NB4 (cell line): ENCODE data around the gene COL4A2.

Source experiments
- DNase-seq: peaks from one replicate; pipeline ENCODE4 v3.0.0; 2010; ENCODE audit warnings: low read depth
- H3K4me3 ChIP-seq: one replicate; pipeline ENCODE4 v1.5.1; 2011; ENCODE audit warnings: mild to moderate bottlenecking, low read depth, low read length, moderate library complexity
- MYC ChIP-seq: IDR thresholded peaks from 2 replicates; pipeline ENCODE4 v1.6.1; 2011; ENCODE audit warnings: low read depth, low read length
- POLR2A ChIP-seq: IDR thresholded peaks from 2 replicates; pipeline ENCODE4 v1.6.1; 2011; ENCODE audit warnings: mild to moderate bottlenecking; ENCODE audit not compliant: insufficient read length; ENCODE audit errors: extremely low read depth
- TF ChIP-seq, protein P1 (sequence below): IDR thresholded peaks from one replicate; pipeline ENCODE4 v1.5.1; 2012; ENCODE audit warnings: low read depth, low read length
- TF ChIP-seq, protein P2 (sequence below): IDR thresholded peaks from 2 replicates; pipeline ENCODE4 v1.6.1; 2011; ENCODE audit warnings: low read depth, low read length

COL4A2 gene

DNA sequence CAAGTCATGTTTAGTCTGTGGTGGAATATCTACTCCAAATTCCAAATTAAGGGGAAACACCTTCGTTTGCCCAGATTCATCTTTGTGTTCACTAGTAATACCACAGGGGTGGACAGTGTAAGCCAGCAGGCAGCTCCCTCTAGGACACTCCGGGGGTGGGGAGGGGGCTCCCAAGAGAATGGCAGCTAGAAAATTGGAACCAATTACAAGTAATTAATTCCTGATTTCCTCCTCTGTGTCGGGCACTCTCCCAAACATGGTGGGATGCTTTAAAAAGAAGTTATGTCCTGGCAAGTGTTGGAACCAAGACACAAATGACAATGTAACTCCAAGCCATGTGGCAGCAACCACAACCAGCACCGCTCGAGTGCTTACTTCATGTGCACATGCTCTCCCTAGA lies 6.0 kb upstream of the COL4A2 start:
- DNase-seq = no peak
- TF ChIP-seq POLR2A (no peak), MYC (no peak)
- TF ChIP-seq, protein P1, sequence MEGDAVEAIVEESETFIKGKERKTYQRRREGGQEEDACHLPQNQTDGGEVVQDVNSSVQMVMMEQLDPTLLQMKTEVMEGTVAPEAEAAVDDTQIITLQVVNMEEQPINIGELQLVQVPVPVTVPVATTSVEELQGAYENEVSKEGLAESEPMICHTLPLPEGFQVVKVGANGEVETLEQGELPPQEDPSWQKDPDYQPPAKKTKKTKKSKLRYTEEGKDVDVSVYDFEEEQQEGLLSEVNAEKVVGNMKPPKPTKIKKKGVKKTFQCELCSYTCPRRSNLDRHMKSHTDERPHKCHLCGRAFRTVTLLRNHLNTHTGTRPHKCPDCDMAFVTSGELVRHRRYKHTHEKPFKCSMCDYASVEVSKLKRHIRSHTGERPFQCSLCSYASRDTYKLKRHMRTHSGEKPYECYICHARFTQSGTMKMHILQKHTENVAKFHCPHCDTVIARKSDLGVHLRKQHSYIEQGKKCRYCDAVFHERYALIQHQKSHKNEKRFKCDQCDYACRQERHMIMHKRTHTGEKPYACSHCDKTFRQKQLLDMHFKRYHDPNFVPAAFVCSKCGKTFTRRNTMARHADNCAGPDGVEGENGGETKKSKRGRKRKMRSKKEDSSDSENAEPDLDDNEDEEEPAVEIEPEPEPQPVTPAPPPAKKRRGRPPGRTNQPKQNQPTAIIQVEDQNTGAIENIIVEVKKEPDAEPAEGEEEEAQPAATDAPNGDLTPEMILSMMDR = no peak
- TF ChIP-seq, protein P2, sequence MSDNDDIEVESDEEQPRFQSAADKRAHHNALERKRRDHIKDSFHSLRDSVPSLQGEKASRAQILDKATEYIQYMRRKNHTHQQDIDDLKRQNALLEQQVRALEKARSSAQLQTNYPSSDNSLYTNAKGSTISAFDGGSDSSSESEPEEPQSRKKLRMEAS = no peak
- H3K4me3 ChIP-seq = no peak overlapping the region

DNA sequence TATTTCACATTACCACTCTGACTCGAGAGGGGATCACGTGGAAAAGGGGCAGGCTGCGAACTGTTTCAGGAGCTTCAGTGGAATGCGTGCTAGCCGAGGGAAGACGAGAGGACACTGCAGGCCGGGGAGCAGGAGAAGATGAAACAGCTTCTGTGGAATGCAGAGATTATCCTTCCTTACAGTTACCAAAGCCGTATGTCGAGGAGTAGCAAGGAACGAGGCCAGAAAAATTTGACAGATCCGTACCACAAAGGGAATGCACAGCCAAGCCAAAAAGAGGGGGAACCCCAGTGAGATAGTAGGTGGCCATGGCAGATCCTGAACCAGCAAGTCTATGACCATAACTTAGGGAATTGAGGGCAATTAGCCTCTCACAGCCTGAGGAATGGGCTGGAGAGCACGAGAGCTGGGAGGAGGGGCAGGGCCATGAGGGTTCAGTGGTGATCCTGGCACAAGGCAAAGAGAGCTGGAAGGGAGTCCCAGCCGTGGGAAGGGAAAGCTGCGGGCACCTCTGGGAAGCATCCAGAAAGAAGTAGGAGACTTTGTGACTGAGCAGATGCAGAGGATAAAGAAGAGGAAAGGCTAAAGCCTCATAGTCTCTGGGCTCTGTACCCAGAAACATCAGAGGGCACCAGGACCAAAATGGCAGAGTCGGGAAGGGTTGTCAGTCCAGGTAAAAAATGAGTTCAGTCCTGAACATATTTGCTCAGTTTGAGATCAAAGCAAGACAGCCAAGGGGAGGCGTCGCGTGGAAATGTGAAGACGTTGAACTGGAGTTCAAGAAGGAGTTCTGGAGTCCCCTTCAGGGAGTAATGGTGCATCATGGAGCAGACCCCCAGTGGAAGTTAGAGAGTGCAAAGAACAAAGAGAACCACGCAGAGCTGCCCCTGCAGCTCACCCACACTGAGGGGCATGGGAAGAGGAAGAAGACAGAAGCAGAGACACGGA lies 5.2 kb upstream of the COL4A2 start:
- no peak overlapping the region for H3K4me3 ChIP-seq
- TF ChIP-seq MYC = no peak
- TF ChIP-seq, protein P1 = no peak
- DNase-seq = no peak

DNA sequence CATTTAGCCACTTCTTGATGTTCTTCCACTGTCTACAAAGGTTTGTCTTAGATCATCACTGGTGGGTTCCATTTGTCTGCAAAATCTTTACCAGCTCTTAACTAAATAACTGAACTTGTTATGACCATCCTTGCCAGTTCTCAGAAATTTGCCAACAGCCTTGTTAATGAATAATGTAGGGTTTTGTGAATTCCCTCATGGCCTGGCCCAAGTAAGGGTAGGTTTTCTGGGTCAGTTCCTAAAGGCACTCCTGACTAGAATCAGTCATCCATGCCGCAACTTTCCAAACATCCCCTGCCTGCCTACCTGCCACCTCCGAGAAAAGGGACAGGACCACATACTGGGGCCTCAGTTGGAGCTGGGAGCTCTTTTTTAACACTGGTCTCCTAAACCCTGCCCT lies 4.1 kb upstream of the COL4A2 start:
- no peak for DNase-seq
- no peak overlapping the region for H3K4me3 ChIP-seq
- TF ChIP-seq, protein P2 = no peak
- TF ChIP-seq MYC = no peak
- TF ChIP-seq, protein P1 = no peak
- no peak for TF ChIP-seq POLR2A

DNA sequence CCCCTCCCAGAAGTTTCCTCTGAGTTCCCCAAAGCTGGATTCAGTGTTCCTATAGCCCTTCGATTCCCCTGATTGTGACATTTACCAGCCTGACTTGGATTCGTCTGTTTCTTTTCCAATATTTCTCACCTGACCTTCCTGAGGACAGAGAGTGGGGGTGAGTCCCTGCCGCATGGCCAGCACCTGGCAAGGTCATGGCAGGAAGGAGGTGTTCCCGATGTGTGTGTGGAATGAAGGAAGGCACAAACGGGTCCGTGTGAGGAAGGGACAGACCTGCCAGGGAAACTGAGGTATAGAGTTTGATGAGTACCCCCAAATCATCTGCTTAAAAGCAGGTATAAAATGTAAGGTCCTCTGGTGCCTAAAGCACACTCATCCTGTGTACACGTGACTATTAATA lies 3.4 kb upstream of the COL4A2 start:
- TF ChIP-seq POLR2A = no peak
- TF ChIP-seq, protein P1 = no peak
- TF ChIP-seq MYC = no peak
- TF ChIP-seq, protein P2 = no peak
- no peak overlapping the region for H3K4me3 ChIP-seq
- no peak for DNase-seq

DNA sequence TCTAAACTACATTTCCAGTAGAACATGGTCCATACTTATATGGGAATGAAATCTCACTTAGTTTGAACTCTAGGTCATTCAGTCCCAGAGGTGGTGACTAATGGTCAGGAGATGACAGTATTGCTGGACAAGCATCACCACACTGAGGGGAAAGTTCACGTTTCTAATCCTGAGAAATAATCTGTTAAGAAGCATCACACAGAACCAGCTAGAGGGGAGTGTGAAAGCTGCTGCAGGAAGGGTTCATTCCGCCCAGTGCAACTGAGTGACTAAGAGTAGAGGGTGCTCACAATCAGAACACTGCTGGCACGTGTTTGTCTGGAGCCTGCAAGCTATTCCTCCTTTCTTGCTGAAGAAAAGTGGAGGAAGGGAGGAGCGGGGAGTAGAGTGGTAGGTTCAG lies 2.8 kb upstream of the COL4A2 start:
- TF ChIP-seq, protein P1 = no peak
- no peak for TF ChIP-seq POLR2A
- TF ChIP-seq, protein P2 = no peak
- no peak for TF ChIP-seq MYC
- no peak overlapping the region for H3K4me3 ChIP-seq
- no peak for DNase-seq

DNA sequence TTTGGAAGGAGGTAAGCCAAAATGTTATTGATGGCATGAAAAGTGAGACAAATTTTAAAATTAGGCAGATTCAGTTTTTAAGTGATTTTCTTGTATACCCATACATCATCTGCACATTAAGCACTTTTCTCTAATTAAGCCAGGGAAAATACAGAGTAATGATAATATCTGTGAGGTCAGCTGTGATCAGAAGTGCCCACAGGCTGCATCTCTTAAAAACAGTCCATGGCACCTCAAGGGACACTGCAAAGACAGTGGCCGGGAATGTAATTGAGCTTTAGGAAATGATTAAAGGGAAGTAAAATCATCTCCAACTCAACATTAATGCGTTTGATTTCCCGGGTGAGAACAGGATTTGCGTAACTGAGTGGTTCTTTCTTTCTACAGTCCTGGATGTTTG lies 2.1 kb upstream of the COL4A2 start:
- H3K4me3 ChIP-seq = no peak overlapping the region
- TF ChIP-seq POLR2A (no peak), MYC (no peak)
- TF ChIP-seq, protein P2 = no peak
- TF ChIP-seq, protein P1 = no peak
- no peak for DNase-seq
